ENCODE results near the gene LEF1. TPM values are rescaled to one million over a fixed set of nuclear protein-coding genes. Genes with fewer than 3 reads are reported as not detected.

The LEF1 gene
- total RNA-seq, 2 donors from 2014 or later: 3.4 TPM; not detected in 1

GRCh38 chr4:108043526-108043925 lies 125.2 kb downstream of the LEF1 start:
- DNase-seq (ENCODE audit: low spot score): no peak
- Histone ChIP-seq H3K4me1 (no peaks in the 10 kb centered on the region), H3K4me3 (no peak overlapping the region), H3K27me3 (no peaks in the 10 kb centered on the region), H3K27ac (no peak overlapping the region), H3K36me3 (no peaks in the 10 kb centered on the region), H3K9me3 (no peaks in the 10 kb centered on the region)
- TF ChIP-seq CTCF (IDR thresholded peaks at IDR 0.05): no peak

- no peak overlapping the region for H3K27ac ChIP-seq
- no peak for TF ChIP-seq CTCF (IDR thresholded peaks at IDR 0.05)
- H3K4me1 ChIP-seq: no peaks in the 10 kb centered on the region
- no peaks in the 10 kb centered on the region for H3K9me3 ChIP-seq
- H3K36me3 ChIP-seq: no peaks in the 10 kb centered on the region
- no peaks in the 10 kb centered on the region for H3K27me3 ChIP-seq
- no peak for DNase-seq (ENCODE audit: low spot score)
- no peak overlapping the region for H3K4me3 ChIP-seq
Observed at GRCh38 chr4:108042927-108043326, 125.8 kb downstream of the LEF1 start.

- Histone ChIP-seq H3K4me1 (no peaks in the 10 kb centered on the region), H3K9me3 (no peaks in the 10 kb centered on the region), H3K36me3 (peaks cover 21% of the 10 kb centered on the region), H3K27me3 (no peaks in the 10 kb centered on the region), H3K4me3 (no peak overlapping the region), H3K27ac (no peak overlapping the region)
- TF ChIP-seq CTCF (IDR thresholded peaks at IDR 0.05): no peak
- DNase-seq (ENCODE audit: low spot score): no peak
Observed at GRCh38 chr4:108037884-108038283, 130.8 kb downstream of the LEF1 start.

GRCh38 chr4:108036213-108036612 lies 132.5 kb downstream of the LEF1 start:
- H3K36me3 ChIP-seq: peaks cover 32% of the 10 kb centered on the region

GRCh38 chr4:108035691-108036090 lies 133.0 kb downstream of the LEF1 start:
- no peaks in the 10 kb centered on the region for H3K4me1 ChIP-seq
- no peaks in the 10 kb centered on the region for H3K27me3 ChIP-seq
- DNase-seq (ENCODE audit: low spot score): no peak
- no peaks in the 10 kb centered on the region for H3K9me3 ChIP-seq
- H3K4me3 ChIP-seq: no peak overlapping the region
- no peak overlapping the region for H3K27ac ChIP-seq
- TF ChIP-seq CTCF (IDR thresholded peaks at IDR 0.05): no peak
- H3K36me3 ChIP-seq: peaks cover 34% of the 10 kb centered on the region

More at GRCh38 chr4:108036213-108036612, 132.5 kb downstream of the LEF1 start:
- H3K27ac ChIP-seq: no peak overlapping the region
- no peak for DNase-seq (ENCODE audit: low spot score)
- H3K4me1 ChIP-seq: no peaks in the 10 kb centered on the region
- no peak for TF ChIP-seq CTCF (IDR thresholded peaks at IDR 0.05)
- no peaks in the 10 kb centered on the region for H3K27me3 ChIP-seq
- no peak overlapping the region for H3K4me3 ChIP-seq
- H3K9me3 ChIP-seq: no peaks in the 10 kb centered on the region

GRCh38 chr4:108034565-108034964 lies 134.2 kb downstream of the LEF1 start:
- peaks cover 36% of the 10 kb centered on the region for H3K36me3 ChIP-seq
- H3K4me1 ChIP-seq: no peaks in the 10 kb centered on the region
- H3K9me3 ChIP-seq: no peaks in the 10 kb centered on the region
- no peak for TF ChIP-seq CTCF (IDR thresholded peaks at IDR 0.05)
- no peak overlapping the region for H3K4me3 ChIP-seq
- no peaks in the 10 kb centered on the region for H3K27me3 ChIP-seq
- no peak overlapping the region for H3K27ac ChIP-seq
- DNase-seq (ENCODE audit: low spot score): no peak

Data from right atrium auricular region (tissue), 2 donors.